CMK (cell line): Measurements from ENCODE around the gene ATG10.
"Not testable (repeated sequence)": the region's sequence is repeated elsewhere in the genome, so short reads cannot be mapped to it uniquely, and the experiment has no call there.

ENCODE experiments used
- DNase-seq: peaks from one replicate; pipeline ENCODE4 v3.0.0-alpha.2; 2010; ENCODE audit warnings: low read depth

The ATG10 gene

DNA sequence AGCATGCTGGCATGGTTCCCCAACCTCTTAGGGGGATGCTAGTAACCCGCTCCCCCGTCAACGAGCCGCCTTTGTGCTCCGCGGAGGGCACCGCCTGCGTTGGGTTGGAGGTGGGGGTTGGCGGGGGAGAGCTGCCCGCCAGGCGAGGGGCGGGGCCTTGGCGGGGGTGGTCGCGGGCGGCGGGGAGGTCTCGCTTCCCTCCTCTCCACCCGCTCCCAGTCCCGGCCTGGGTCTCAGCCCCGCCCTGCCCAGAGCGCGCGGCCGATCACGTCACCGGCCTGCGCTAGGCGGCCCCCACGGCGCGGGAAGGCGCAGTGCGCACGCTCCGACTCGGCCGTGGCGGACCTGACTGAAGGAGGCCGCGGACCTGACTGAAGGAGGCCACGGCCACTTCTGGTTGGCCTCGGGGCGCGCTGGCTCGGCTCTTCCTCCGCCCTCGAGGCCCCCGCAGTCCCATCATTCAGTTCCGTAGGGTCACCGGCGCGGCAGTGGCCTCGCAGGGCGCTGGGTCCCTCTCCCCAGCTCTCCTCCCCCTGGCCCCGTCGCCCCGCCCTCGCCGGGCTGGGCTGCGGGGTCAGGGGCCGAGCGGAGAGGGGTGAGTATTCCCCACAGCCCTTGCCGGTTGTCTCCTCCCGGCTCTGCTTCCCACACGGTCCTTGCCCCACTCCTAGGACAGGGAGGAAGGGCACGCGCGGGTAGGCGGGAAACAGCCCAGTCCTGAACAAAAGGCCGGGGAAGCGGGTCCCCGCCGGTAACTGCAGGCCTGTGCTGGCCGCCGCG lies at the start of gene ATG10:
TSS of gene ATG10 (plus strand) at position 312 of the 780 bp plus-strand sequence. CDS start 15,548 bp downstream, outside the sequence.
- peak; percentile 82 for DNase-seq

DNA sequence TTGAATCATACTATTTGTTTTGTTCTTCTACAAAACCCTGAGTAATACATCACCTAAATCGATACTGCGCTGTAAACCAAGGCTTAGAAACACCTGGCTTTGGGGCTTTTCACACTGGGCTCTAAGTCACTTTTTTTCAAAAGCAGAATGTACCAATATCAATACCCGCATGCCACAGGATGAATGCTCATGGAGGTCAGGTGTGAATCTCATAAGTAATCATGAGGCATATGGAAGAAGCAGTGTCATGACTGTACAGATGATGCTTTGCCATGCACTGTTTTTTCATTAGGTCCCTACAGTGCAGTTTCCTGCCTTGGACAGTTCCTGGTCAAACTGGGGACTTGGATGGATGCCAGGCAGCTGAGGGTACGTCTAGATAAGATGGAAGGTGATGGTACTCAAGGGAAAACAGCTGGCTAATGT lies 49.0 kb upstream of the ATG10 start:
- no peak for DNase-seq

GRCh38 chr5:81924442-81924841 lies 47.4 kb upstream of the ATG10 start:
- no peak for DNase-seq

GRCh38 chr5:81925009-81925408 lies 46.8 kb upstream of the ATG10 start:
- DNase-seq: no peak

- DNase-seq: no peak
These were observed 45.8 kb upstream of the ATG10 start for GRCh38 chr5:81925981-81926380.

- DNase-seq: no peak
These were observed 35.8 kb upstream of the ATG10 start for GRCh38 chr5:81936066-81936465.

GRCh38 chr5:81936750-81937149 lies 35.1 kb upstream of the ATG10 start:
- DNase-seq: no peak

DNA sequence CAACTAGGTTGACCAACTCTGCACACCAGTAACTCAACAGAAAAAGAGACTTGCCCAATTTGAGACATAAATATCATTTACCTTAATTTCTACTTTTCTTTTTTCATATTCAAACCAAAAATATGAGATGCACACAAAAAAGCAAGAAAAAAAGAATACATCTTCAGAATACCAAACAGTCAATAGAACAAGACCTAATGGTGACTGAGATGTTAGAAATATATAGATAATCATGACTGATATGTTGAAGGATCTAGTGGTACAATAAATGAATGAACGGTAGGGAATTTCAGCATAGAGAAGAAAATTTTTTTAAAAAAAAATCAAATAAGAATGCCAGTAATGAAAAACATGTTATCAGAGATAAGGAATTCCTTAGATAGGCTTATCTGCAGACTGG lies 29.1 kb upstream of the ATG10 start:
- DNase-seq: no peak

- DNase-seq: no peak
These were observed 23.5 kb upstream of the ATG10 start for GRCh38 chr5:81948349-81948748.

DNA sequence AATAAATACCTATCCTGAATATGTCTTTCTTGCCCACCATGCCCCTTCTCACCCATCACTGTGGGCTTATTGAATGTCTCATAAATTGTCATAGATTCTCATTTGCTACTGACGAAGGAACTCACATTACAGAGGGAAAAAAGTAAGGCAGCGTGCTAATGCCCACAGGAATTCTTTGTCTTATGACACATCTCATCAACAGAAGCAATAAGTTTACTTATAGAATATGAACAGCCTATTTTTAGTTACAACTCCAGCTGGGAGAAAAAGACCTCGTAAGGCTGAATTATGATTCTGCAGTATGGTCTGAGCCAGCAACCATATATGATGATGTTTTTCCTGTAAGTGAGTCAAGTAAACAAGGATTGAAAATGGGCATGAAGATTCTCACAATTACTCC lies 22.4 kb upstream of the ATG10 start:
- DNase-seq: no peak

- DNase-seq: no peak
These were observed 20.8 kb upstream of the ATG10 start for GRCh38 chr5:81950996-81951395.

GRCh38 chr5:81954796-81955195 lies 17.0 kb upstream of the ATG10 start:
- not testable (repeated sequence) for DNase-seq

- DNase-seq: not testable (repeated sequence)
These were observed 13.7 kb upstream of the ATG10 start for GRCh38 chr5:81958129-81958528.

- no peak for DNase-seq
These were observed 10.0 kb upstream of the ATG10 start for GRCh38 chr5:81961651-81962440.

DNA sequence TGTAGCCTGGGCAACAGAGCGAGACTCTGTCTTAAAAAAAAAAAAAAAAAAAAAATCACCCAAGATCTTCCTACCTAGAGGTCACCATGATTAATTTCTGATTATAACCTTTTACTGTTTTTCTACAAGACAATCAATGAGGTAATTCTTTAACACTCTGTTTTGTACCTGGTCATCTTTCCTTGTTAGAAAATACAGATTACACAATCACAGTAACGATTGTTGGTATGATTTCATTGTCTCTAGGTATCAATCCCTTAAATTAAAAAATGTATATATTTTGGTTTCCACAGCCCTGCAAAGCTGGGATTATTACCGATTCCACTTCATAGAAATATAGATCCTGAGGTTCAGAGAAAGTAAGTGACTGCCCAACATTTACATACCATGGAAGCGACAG lies 8.3 kb upstream of the ATG10 start:
- DNase-seq: no peak

DNA sequence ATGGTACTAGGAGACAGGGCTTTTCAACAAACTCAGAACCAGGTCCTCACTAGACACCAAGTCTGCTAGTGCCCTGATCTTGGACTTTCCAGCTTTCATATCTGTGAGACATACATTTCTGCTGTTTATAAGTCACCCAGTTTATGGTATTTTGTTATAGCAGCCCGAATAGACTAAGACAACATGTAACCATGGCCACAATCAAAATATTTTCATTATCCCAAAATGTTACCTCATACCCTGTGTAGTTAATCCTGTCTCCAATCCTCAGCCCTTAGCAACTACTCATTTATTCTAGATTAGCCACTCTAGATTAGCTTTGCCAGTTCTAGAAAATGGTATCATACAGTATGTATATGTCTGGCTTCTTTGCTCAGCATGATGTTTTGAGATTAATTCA lies 6.3 kb upstream of the ATG10 start:
- no peak for DNase-seq

- DNase-seq: no peak
These were observed 2.6 kb upstream of the ATG10 start for GRCh38 chr5:81969226-81969625.

- DNase-seq: no peak
These were observed 1.9 kb upstream of the ATG10 start for GRCh38 chr5:81969912-81970311.

GRCh38 chr5:81971111-81971711 lies 612 bp upstream of the ATG10 start:
- DNase-seq: no peak

- DNase-seq: no peak
These were observed 615 bp downstream of the ATG10 start for GRCh38 chr5:81972492-81972783.

DNA sequence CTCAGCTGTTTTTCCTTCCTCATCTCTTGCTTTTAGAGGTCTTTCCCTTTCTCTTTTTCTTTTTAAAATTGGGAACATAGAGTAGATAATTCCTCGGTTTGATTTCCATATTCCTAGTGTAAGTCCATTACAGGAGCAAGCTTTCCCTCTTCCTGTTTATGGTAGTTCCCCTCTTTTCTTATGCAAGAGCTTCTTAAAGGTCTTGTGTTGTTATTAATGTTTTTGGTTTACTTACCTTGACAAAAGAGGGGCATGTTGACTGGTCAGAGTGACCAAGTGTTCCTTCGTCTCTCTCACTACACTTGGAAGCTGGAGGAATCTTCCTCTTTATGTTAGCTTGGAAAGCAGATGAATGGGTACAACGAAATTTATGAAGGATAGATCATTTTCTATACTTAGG lies 8.3 kb downstream of the ATG10 start:
- DNase-seq: no peak

DNA sequence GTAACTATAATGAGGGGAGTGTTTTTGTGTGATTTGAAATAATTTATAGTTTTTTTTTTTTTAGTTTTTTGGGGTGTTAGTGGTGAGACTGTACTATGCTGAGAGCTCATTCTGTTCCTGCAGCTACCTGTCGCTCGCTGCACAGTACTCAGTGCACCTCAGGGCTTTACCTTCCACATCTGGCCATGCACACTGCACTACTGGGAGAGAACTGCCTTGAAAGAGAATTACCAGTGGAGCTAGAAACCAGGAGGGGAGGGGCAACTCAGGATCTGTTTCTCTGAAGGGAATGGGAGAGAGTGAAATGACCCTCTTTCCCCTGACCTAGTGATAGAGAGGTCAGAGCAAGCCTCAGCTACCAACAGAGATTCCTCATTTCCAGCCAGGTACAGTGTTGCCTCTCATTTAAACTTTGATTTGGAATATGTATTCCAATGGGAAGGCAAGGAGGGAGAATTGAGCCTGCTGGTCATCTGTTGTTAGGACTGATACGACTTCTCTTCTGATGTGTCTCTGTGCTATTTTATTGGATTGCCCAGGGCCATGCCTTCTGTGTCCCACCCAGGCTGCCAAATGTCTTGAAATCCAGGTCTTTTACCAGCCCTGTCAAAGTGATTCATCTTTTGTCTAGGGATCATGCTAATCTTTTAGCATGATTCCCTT lies 8.9 kb downstream of the ATG10 start:
- DNase-seq: no peak
